MM.1S (cell line): ENCODE measurements around the gene OXCT1.
"Not testable (repeated sequence)": the region's sequence is repeated elsewhere in the genome, so short reads cannot be mapped to it uniquely, and the experiment has no call there.

Source experiments
- DNase-seq: peaks from one replicate; pipeline ENCODE4 v3.0.0-alpha.2; 2015
- H2AFZ ChIP-seq: fragments of 300-600 bp; sonication (generic); 2 replicates; pipeline ENCODE4 v1.6.0; 2016; ENCODE audit warnings: antibody characterized with exemption, low read length
- H3F3A ChIP-seq: fragments of 300-600 bp; sonication (generic); 2 replicates; pipeline ENCODE4 v1.6.1; 2016; ENCODE audit warnings: mild to moderate bottlenecking, antibody characterized with exemption, low read length, moderate library complexity, mixed read lengths; ENCODE audit not compliant: insufficient read depth
- H3K27ac ChIP-seq: fragments of 300-600 bp; sonication (generic); 2 replicates; pipeline ENCODE4 v1.5.1; 2016; ENCODE audit warnings: mild to moderate bottlenecking, low read length
- H3K27me3 ChIP-seq: fragments of 300-600 bp; sonication (generic); replicated peaks from 2 replicates; pipeline ENCODE4 v1.6.0; 2016; ENCODE audit warnings: low read length; ENCODE audit not compliant: insufficient read depth
- H3K36me3 ChIP-seq: fragments of 300-600 bp; sonication (generic); replicated peaks from 2 replicates; pipeline ENCODE4 v1.6.1; 2016; ENCODE audit warnings: mild to moderate bottlenecking, low read length, mixed read lengths; ENCODE audit not compliant: insufficient read depth
- H3K4me1 ChIP-seq: fragments of 300-600 bp; sonication (generic); 2 replicates; pipeline ENCODE4 v1.6.1; 2016; ENCODE audit warnings: low read length, mixed read lengths
- H3K4me2 ChIP-seq: fragments of 300-600 bp; sonication (generic); 2 replicates; pipeline ENCODE4 v1.6.0; 2016; ENCODE audit warnings: low read depth, low read length
- H3K4me3 ChIP-seq: fragments of 300-600 bp; sonication (generic); 2 replicates; pipeline ENCODE4 v1.5.1; 2016; ENCODE audit warnings: low read length, mixed read lengths
- H3K79me2 ChIP-seq: fragments of 300-600 bp; sonication (generic); 2 replicates; pipeline ENCODE4 v1.6.1; 2016; ENCODE audit warnings: mixed run types, low read length, mixed read lengths
- H3K9ac ChIP-seq: fragments of 300-600 bp; sonication (generic); 2 replicates; pipeline ENCODE4 v1.6.1; 2016; ENCODE audit warnings: low read length, mixed read lengths
- H3K9me2 ChIP-seq: fragments of 300-600 bp; sonication (generic); replicated peaks from 2 replicates; pipeline ENCODE4 v1.6.1; 2016; ENCODE audit warnings: mild to moderate bottlenecking, low read length, mixed read lengths; ENCODE audit not compliant: insufficient read depth
- H3K9me3 ChIP-seq: fragments of 300-600 bp; sonication (generic); replicated peaks from 2 replicates; pipeline ENCODE4 v1.6.1; 2016; ENCODE audit warnings: mild to moderate bottlenecking, low read length, mixed read lengths; ENCODE audit not compliant: insufficient read depth
- H4K20me1 ChIP-seq: fragments of 300-600 bp; sonication (generic); 2 replicates; pipeline ENCODE4 v1.6.1; 2016; ENCODE audit warnings: mild to moderate bottlenecking, low read length, moderate library complexity, mixed read lengths; ENCODE audit not compliant: insufficient read depth
- CTCF ChIP-seq: fragments of 300-600 bp; sonication (generic); IDR thresholded peaks from 2 replicates; pipeline ENCODE4 v1.5.1; 2016; ENCODE audit warnings: antibody characterized with exemption, low read length, mixed read lengths
- EZH2 ChIP-seq: fragments of 300-600 bp; sonication (generic); optimal IDR thresholded peaks from 2 replicates; pipeline ENCODE3; 2017; ENCODE audit warnings: low read depth, mild to moderate bottlenecking, antibody characterized with exemption, low read length, mixed read lengths
- EZH2phosphoT487 ChIP-seq: fragments of 300-600 bp; sonication (generic); IDR thresholded peaks from 2 replicates; pipeline ENCODE4 v1.6.1; 2018; ENCODE audit warnings: antibody characterized with exemption, low read length

Gene OXCT1

GRCh38 chr5:41851116-41851515, 19.1 kb downstream of the OXCT1 start:
- Histone ChIP-seq H3K27me3 (no peaks in the 10 kb centered on the region), H3K9ac (no peak overlapping the region), H3K4me1 (no peaks in the 10 kb centered on the region), H3K4me2 (no peak overlapping the region), H3K79me2 (peaks cover 11% of the 10 kb centered on the region; the same call in 1 of the 2 replicates), H3K9me3 (no peaks in the 10 kb centered on the region), H3K4me3 (no peak overlapping the region), H3K36me3 (peaks cover 18% of the 10 kb centered on the region), H3F3A (no peaks in the 10 kb centered on the region), H3K9me2 (no peaks in the 10 kb centered on the region), H2AFZ (no peak overlapping the region), H4K20me1 (no peaks in the 10 kb centered on the region), H3K27ac (no peak overlapping the region)
- no peak for DNase-seq
- TF ChIP-seq EZH2phosphoT487, result no peak
- no peak for TF ChIP-seq EZH2
- TF ChIP-seq CTCF, result no peak

- TF ChIP-seq CTCF, result no peak
- TF ChIP-seq EZH2phosphoT487, result no peak
- no peak for TF ChIP-seq EZH2
These were observed 21.2 kb downstream of the OXCT1 start for GRCh38 chr5:41848983-41849382.

GRCh38 chr5:41845751-41846150, 24.5 kb downstream of the OXCT1 start:
- H3K27ac ChIP-seq, H4K20me1 ChIP-seq, H3K4me2 ChIP-seq, H3K79me2 ChIP-seq, H3F3A ChIP-seq, H3K9me3 ChIP-seq, H3K9me2 ChIP-seq, H3K9ac ChIP-seq, H3K4me3 ChIP-seq, DNase-seq, H3K27me3 ChIP-seq, H2AFZ ChIP-seq: not testable (repeated sequence)
- Histone ChIP-seq H3K36me3 (peaks cover 11% of the 10 kb centered on the region), H3K4me1 (peaks cover 14% of the 10 kb centered on the region)

More at GRCh38 chr5:41848983-41849382, 21.2 kb downstream of the OXCT1 start:
- Histone ChIP-seq H3K27ac (no peak overlapping the region), H3K4me1 (no peaks in the 10 kb centered on the region), H3K79me2 (no peaks in the 10 kb centered on the region), H2AFZ (no peak overlapping the region), H3K4me2 (no peak overlapping the region), H3K36me3 (peaks cover 18% of the 10 kb centered on the region), H3K9me3 (no peaks in the 10 kb centered on the region), H3K9ac (no peak overlapping the region), H3K27me3 (no peaks in the 10 kb centered on the region), H4K20me1 (no peaks in the 10 kb centered on the region), H3F3A (no peaks in the 10 kb centered on the region), H3K9me2 (no peaks in the 10 kb centered on the region), H3K4me3 (no peak overlapping the region)
- no peak for DNase-seq

- Histone ChIP-seq H3K27ac (no peak overlapping the region), H4K20me1 (no peaks in the 10 kb centered on the region), H3K4me3 (no peak overlapping the region), H3K4me2 (no peak overlapping the region), H3K9ac (no peak overlapping the region), H2AFZ (no peak overlapping the region), H3K9me2 (no peaks in the 10 kb centered on the region), H3K36me3 (peaks cover 5% of the 10 kb centered on the region), H3K9me3 (no peaks in the 10 kb centered on the region), H3K27me3 (no peaks in the 10 kb centered on the region), H3F3A (peaks cover 6% of the 10 kb centered on the region; the same call in 1 of the 2 replicates), H3K4me1 (peaks cover 14% of the 10 kb centered on the region), H3K79me2 (no peaks in the 10 kb centered on the region)
- no peak for DNase-seq
- TF ChIP-seq EZH2, result no peak
- no peak for TF ChIP-seq EZH2phosphoT487
- TF ChIP-seq CTCF, result no peak
These were observed 25.7 kb downstream of the OXCT1 start for GRCh38 chr5:41844502-41844901.
